Raji (cell line): Measurements from ENCODE around the gene SLX9.

Experiments used
- POLR2A ChIP-seq: IDR thresholded peaks from 2 replicates; pipeline ENCODE4 v1.6.1; 2011; ENCODE audit warnings: low read depth, low read length, control low read depth; ENCODE audit not compliant: insufficient read depth

SLX9 gene

GRCh38 chr21:44989537-44989886 is 49.7 kb downstream of the SLX9 start:
- no peak for TF ChIP-seq POLR2A

- no peak for TF ChIP-seq POLR2A
Measured at GRCh38 chr21:44989943-44990780, 50.3 kb downstream of the SLX9 start.

- no peak for TF ChIP-seq POLR2A
Measured at GRCh38 chr21:44990921-44991320, 51.1 kb downstream of the SLX9 start.

GRCh38 chr21:44991538-44992483 is 52.0 kb downstream of the SLX9 start:
- no peak for TF ChIP-seq POLR2A

GRCh38 chr21:44992608-44993031 is 52.8 kb downstream of the SLX9 start:
- no peak for TF ChIP-seq POLR2A

GRCh38 chr21:44993321-44994046 is 53.7 kb downstream of the SLX9 start:
- TF ChIP-seq POLR2A: no peak

- TF ChIP-seq POLR2A: no peak
Measured at GRCh38 chr21:44994047-44994694, 54.3 kb downstream of the SLX9 start.

- no peak for TF ChIP-seq POLR2A
Measured at GRCh38 chr21:44994695-44995342, 55.0 kb downstream of the SLX9 start.

GRCh38 chr21:44995343-44995941 is 55.6 kb downstream of the SLX9 start:
- no peak for TF ChIP-seq POLR2A

GRCh38 chr21:44996096-44996495 is 56.3 kb downstream of the SLX9 start:
- no peak for TF ChIP-seq POLR2A

- TF ChIP-seq POLR2A: no peak
Measured at GRCh38 chr21:44996501-44996921, 56.7 kb downstream of the SLX9 start.

- no peak for TF ChIP-seq POLR2A
Measured at GRCh38 chr21:44996983-44997936, 57.4 kb downstream of the SLX9 start.
